GM12872 (cell line): ENCODE results near the gene UBAP2.

Experiments
- TF ChIP-seq, protein P1 (sequence below): IDR thresholded peaks from 3 replicates; pipeline ENCODE4 v1.5.1; 2011; ENCODE audit warnings: low read depth, mild to moderate bottlenecking, low read length, moderate library complexity; ENCODE audit not compliant: insufficient read depth

The UBAP2 gene, protein sequence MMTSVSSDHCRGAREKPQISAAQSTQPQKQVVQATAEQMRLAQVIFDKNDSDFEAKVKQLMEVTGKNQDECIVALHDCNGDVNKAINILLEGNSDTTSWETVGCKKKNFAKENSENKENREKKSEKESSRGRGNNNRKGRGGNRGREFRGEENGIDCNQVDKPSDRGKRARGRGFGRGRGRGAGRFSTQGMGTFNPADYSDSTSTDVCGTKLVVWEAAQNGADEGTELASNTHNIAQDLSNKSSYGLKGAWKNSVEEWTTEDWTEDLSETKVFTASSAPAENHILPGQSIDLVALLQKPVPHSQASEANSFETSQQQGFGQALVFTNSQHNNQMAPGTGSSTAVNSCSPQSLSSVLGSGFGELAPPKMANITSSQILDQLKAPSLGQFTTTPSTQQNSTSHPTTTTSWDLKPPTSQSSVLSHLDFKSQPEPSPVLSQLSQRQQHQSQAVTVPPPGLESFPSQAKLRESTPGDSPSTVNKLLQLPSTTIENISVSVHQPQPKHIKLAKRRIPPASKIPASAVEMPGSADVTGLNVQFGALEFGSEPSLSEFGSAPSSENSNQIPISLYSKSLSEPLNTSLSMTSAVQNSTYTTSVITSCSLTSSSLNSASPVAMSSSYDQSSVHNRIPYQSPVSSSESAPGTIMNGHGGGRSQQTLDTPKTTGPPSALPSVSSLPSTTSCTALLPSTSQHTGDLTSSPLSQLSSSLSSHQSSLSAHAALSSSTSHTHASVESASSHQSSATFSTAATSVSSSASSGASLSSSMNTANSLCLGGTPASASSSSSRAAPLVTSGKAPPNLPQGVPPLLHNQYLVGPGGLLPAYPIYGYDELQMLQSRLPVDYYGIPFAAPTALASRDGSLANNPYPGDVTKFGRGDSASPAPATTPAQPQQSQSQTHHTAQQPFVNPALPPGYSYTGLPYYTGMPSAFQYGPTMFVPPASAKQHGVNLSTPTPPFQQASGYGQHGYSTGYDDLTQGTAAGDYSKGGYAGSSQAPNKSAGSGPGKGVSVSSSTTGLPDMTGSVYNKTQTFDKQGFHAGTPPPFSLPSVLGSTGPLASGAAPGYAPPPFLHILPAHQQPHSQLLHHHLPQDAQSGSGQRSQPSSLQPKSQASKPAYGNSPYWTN

DNA sequence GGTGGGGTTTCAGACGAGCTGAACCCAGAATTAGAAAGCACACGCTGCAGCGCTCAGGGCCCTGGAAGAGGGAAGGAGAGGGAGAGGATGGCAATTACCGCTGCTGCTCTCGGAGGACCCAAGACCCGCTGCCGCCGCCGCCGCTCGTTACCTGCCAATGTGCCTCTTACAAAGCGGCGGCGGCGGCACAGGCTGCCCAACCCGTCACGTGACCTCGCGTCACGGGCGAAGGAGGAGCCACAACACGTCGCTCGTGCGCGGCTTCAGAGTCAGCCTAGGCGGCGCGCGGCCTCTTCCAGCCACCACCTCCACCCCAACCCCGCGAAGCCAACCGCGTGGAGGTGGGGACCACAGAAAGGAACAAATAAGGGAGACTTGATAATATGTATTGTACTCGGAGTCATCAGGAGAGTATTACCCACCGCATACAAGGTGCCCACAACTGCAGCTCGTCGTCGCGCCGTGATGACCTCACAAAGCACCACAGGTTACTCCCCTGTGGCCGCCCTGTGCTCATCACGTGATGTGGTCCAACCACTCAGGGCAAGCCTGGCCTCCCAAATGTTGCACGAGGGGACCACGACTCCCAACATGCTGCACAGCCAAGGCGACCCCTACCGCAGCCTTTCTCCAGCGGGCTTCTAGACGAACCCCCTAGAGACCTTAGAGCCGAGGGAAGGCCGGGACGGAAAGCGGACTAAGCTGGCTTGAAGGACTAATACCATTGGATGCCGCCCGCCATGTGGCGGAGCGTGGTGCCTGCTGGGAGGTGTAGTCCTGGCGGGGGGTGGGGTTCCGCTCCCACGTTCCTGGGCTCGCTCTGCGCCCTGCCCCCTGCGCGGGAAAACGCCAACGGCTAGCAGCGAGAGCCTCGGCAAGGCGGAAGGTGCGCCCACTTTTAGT is at the start of gene UBAP2:
Gene UBAP2, minus strand, starts transcription at position 161 of the 903 bp plus-strand sequence. CDS start 31,739 bp downstream, outside the sequence.
- TF ChIP-seq, protein P1, sequence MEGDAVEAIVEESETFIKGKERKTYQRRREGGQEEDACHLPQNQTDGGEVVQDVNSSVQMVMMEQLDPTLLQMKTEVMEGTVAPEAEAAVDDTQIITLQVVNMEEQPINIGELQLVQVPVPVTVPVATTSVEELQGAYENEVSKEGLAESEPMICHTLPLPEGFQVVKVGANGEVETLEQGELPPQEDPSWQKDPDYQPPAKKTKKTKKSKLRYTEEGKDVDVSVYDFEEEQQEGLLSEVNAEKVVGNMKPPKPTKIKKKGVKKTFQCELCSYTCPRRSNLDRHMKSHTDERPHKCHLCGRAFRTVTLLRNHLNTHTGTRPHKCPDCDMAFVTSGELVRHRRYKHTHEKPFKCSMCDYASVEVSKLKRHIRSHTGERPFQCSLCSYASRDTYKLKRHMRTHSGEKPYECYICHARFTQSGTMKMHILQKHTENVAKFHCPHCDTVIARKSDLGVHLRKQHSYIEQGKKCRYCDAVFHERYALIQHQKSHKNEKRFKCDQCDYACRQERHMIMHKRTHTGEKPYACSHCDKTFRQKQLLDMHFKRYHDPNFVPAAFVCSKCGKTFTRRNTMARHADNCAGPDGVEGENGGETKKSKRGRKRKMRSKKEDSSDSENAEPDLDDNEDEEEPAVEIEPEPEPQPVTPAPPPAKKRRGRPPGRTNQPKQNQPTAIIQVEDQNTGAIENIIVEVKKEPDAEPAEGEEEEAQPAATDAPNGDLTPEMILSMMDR = no peak

GRCh38 chr9:34098307-34098706 is 49.6 kb upstream of the UBAP2 start:
- TF ChIP-seq, protein P1 = no peak

- TF ChIP-seq, protein P1 = no peak
Measured at GRCh38 chr9:34097865-34098264, 49.2 kb upstream of the UBAP2 start.

GRCh38 chr9:34096751-34097150 is 48.1 kb upstream of the UBAP2 start:
- TF ChIP-seq, protein P1 = no peak

DNA sequence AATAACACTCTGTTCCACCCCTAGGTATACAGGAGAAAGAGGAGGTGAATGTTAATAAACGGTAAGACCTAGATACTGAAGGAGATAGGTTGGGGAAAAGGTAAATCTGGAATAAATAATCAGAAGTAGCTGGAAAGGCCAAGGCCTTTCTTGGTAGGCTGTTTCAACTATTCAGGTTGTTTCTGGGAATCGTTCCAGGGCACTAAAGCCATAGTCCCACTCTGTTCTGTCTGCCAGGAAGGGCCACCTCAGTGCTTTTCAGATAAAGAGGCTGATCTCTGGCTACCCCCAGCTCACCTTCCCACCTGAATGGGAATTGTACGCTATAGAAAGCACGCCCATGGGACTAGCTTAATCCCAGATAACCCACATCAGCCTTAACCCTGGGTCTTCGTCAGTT is 44.9 kb upstream of the UBAP2 start:
- TF ChIP-seq, protein P1 = no peak

- TF ChIP-seq, protein P1 = no peak
Measured at GRCh38 chr9:34089311-34089710, 40.6 kb upstream of the UBAP2 start.
